Hepatocyte (in vitro differentiated cells): ENCODE results near the gene MAP1LC3A.

Source experiments
- CTCF ChIP-seq: fragments of 200-600 bp; sonication (generic); IDR thresholded peaks from 2 replicates; pipeline ENCODE4 v1.5.1; 2016; ENCODE audit warnings: antibody characterized with exemption, mild to moderate bottlenecking; ENCODE audit not compliant: poor library complexity
- EZH2phosphoT487 ChIP-seq: fragments of 200-600 bp; sonication (generic); IDR thresholded peaks from one replicate; pipeline ENCODE4 v1.6.1; 2018; ENCODE audit warnings: antibody characterized with exemption, mild to moderate bottlenecking, low read depth, moderate library complexity; ENCODE audit not compliant: unreplicated experiment, severe bottlenecking

- TF ChIP-seq CTCF: no peak
- no peak for TF ChIP-seq EZH2phosphoT487
Observed at GRCh38 chr20:34571753-34572152, 13.2 kb downstream of the MAP1LC3A start.
